Measurements from ENCODE around the gene ZMYND10.

GRCh38 chr3:50338965-50339364 is 6.6 kb downstream of the ZMYND10 start:
- TF ChIP-seq ARNTL (CRISPR knock-in tag; IDR thresholded peaks at IDR 0.05; ENCODE audit: borderline replicate concordance, low read depth) (no peak), CSDC2 (CRISPR knock-in tag; IDR thresholded peaks at IDR 0.05) (no peak), CREB5 (CRISPR knock-in tag; IDR thresholded peaks at IDR 0.05; ENCODE audit: low read depth) (no peak), TSHZ2 (CRISPR knock-in tag; IDR thresholded peaks at IDR 0.05) (no peak), ZFP30 (CRISPR knock-in tag; IDR thresholded peaks at IDR 0.05) (no peak), POU6F1 (CRISPR knock-in tag; IDR thresholded peaks at IDR 0.05; ENCODE audit: borderline replicate concordance, low read depth) (no peak), ZC3H10 (CRISPR knock-in tag; IDR thresholded peaks at IDR 0.05) (no peak), PATZ1 (CRISPR knock-in tag; IDR thresholded peaks at IDR 0.05; ENCODE audit: borderline replicate concordance) (no peak), TCF4 (CRISPR knock-in tag; IDR thresholded peaks at IDR 0.05; ENCODE audit: borderline replicate concordance) (no peak), ISL1 (CRISPR knock-in tag; IDR thresholded peaks at IDR 0.05) (no peak), CSRNP3 (CRISPR knock-in tag; IDR thresholded peaks at IDR 0.05) (no peak), ZNF8 (CRISPR knock-in tag; IDR thresholded peaks at IDR 0.05) (no peak)
